H9 (cell line): ENCODE results near the gene EPB41L5. TPM values are rescaled to one million over a fixed set of nuclear protein-coding genes. Genes with fewer than 3 reads are reported as not detected.

Experiments used
- DNase-seq: peaks from one replicate; pipeline ENCODE4 v3.0.0-alpha.2; 2017
- H2AFZ ChIP-seq: one replicate; pipeline ENCODE4 v1.6.1; 2013; ENCODE audit warnings: mild to moderate bottlenecking, low read length, control low read depth, moderate library complexity
- H2AK5ac ChIP-seq: 2 replicates; pipeline ENCODE4 v1.6.1; 2013; ENCODE audit warnings: low read length, control low read depth, mixed read lengths; ENCODE audit not compliant: insufficient read length
- H2BK120ac ChIP-seq: one replicate; pipeline ENCODE4 v1.6.1; 2013; ENCODE audit warnings: low read depth, mild to moderate bottlenecking, low read length, control low read depth, inconsistent platforms; ENCODE audit not compliant: poor library complexity, severe bottlenecking
- H2BK12ac ChIP-seq: 2 replicates; pipeline ENCODE4 v1.6.1; 2013; ENCODE audit warnings: low read length, control low read depth, mixed read lengths, low read depth; ENCODE audit not compliant: insufficient read length
- H2BK15ac ChIP-seq: 2 replicates; pipeline ENCODE4 v1.6.1; 2013; ENCODE audit warnings: low read depth, low read length, control low read depth
- H2BK20ac ChIP-seq: one replicate; pipeline ENCODE4 v1.6.1; 2013; ENCODE audit warnings: low read depth, mild to moderate bottlenecking, low read length, control low read depth, inconsistent platforms; ENCODE audit not compliant: poor library complexity, severe bottlenecking
- H2BK5ac ChIP-seq: 2 replicates; pipeline ENCODE4 v1.6.1; 2013; ENCODE audit warnings: low read length, control low read depth, mixed read lengths; ENCODE audit not compliant: insufficient read length
- H3K14ac ChIP-seq: 2 replicates; pipeline ENCODE4 v1.6.1; 2013; ENCODE audit warnings: low read length, control low read depth; ENCODE audit not compliant: insufficient read depth
- H3K18ac ChIP-seq: 2 replicates; pipeline ENCODE4 v1.6.1; 2013; ENCODE audit warnings: low read depth, mild to moderate bottlenecking, mixed read lengths, low read length, control low read depth; ENCODE audit not compliant: insufficient read length
- H3K23ac ChIP-seq: 2 replicates; pipeline ENCODE4 v1.6.1; 2013; ENCODE audit warnings: low read length, control low read depth, mixed read lengths, low read depth; ENCODE audit not compliant: insufficient read length
- H3K23me2 ChIP-seq: 2 replicates; pipeline ENCODE4 v1.6.1; 2013; ENCODE audit warnings: low read depth, mild to moderate bottlenecking, mixed read lengths, low read length, control low read depth; ENCODE audit not compliant: insufficient read length, poor library complexity, severe bottlenecking
- H3K27ac ChIP-seq: 2 replicates; pipeline ENCODE4 v1.5.1; 2013; ENCODE audit warnings: low read length, control low read depth, mixed read lengths, low read depth; ENCODE audit not compliant: insufficient read length
- H3K27me3 ChIP-seq: 2 replicates; pipeline ENCODE4 v1.6.1; 2013; ENCODE audit warnings: low read length, control low read depth, inconsistent platforms; ENCODE audit not compliant: insufficient read depth
- H3K4ac ChIP-seq: 2 replicates; pipeline ENCODE4 v1.6.1; 2013; ENCODE audit warnings: low read depth, mild to moderate bottlenecking, control low read depth, inconsistent platforms, low read length, moderate library complexity
- H3K4me1 ChIP-seq: 2 replicates; pipeline ENCODE4 v1.6.1; 2013; ENCODE audit warnings: low read length, control low read depth, inconsistent platforms; ENCODE audit not compliant: insufficient read depth
- H3K4me2 ChIP-seq: 2 replicates; pipeline ENCODE4 v1.6.1; 2013; ENCODE audit warnings: low read length, control low read depth, mixed read lengths; ENCODE audit not compliant: insufficient read length, insufficient read depth
- H3K56ac ChIP-seq: 2 replicates; pipeline ENCODE4 v1.6.1; 2013; ENCODE audit warnings: low read depth, mild to moderate bottlenecking, mixed read lengths, low read length, control low read depth; ENCODE audit not compliant: insufficient read length
- H3K79me1 ChIP-seq: 2 replicates; pipeline ENCODE4 v1.6.1; 2013; ENCODE audit warnings: low read depth, mild to moderate bottlenecking, moderate library complexity, low read length, control low read depth, inconsistent platforms; ENCODE audit not compliant: insufficient read depth, poor library complexity, severe bottlenecking
- H3K79me2 ChIP-seq: 2 replicates; pipeline ENCODE4 v1.6.1; 2013; ENCODE audit warnings: low read length, control low read depth, inconsistent platforms; ENCODE audit not compliant: insufficient read depth
- H3K9ac ChIP-seq: 2 replicates; pipeline ENCODE4 v1.6.1; 2013; ENCODE audit warnings: low read length, control low read depth, mixed read lengths; ENCODE audit not compliant: insufficient read length; ENCODE audit errors: extremely low read depth
- H3K9me3 ChIP-seq: one replicate; pipeline ENCODE4 v1.6.1; 2013; ENCODE audit warnings: low read depth, low read length, inconsistent platforms; ENCODE audit not compliant: control insufficient read depth
- H3T11ph ChIP-seq: one replicate; pipeline ENCODE4 v1.6.1; 2013; ENCODE audit warnings: mild to moderate bottlenecking, low read length, control low read depth, inconsistent platforms
- H4K20me1 ChIP-seq: one replicate; pipeline ENCODE4 v1.6.1; 2013; ENCODE audit not compliant: control insufficient read depth, insufficient read length, insufficient read depth
- H4K5ac ChIP-seq: 2 replicates; pipeline ENCODE4 v1.6.1; 2013; ENCODE audit warnings: low read depth, mild to moderate bottlenecking, mixed read lengths, low read length, control low read depth; ENCODE audit not compliant: insufficient read length
- H4K8ac ChIP-seq: replicated peaks from 2 replicates; pipeline ENCODE4 v1.6.1; 2013; ENCODE audit warnings: low read length, control low read depth, mixed read lengths, low read depth; ENCODE audit not compliant: insufficient read length
- H4K91ac ChIP-seq: 2 replicates; pipeline ENCODE4 v1.6.1; 2013; ENCODE audit warnings: low read depth, mild to moderate bottlenecking, moderate library complexity, mixed read lengths, low read length, control low read depth; ENCODE audit not compliant: insufficient read length
- H3K27ac Mint-ChIP-seq, 3 experiments: 2 replicates in 2 of 3; 3 replicates in 1 of 3; pipeline ENCODE4 v1.8.0; 2020 to 2021; ENCODE audit warnings: mixed read lengths in 3 of 3, mild to moderate bottlenecking in 1 of 3, moderate library complexity in 1 of 3
- H3K27me3 Mint-ChIP-seq: 2 replicates; pipeline ENCODE4 v1.8.0; 2021; ENCODE audit warnings: low read depth, mild to moderate bottlenecking, moderate library complexity, mixed read lengths
- H3K36me3 Mint-ChIP-seq, 3 experiments: 2 replicates in 2 of 3; 3 replicates in 1 of 3; pipeline ENCODE4 v1.8.0; 2020 to 2021; ENCODE audit warnings: low read depth in 3 of 3, mixed read lengths in 3 of 3; ENCODE audit not compliant: insufficient read depth in 1 of 3
- H3K4me1 Mint-ChIP-seq, 2 experiments: 2 replicates each; pipeline ENCODE4 v1.8.0; 2020; ENCODE audit warnings: mixed read lengths in 2 of 2
- H3K4me3 Mint-ChIP-seq, 2 experiments: 2 replicates in 1 of 2; 3 replicates in 1 of 2; pipeline ENCODE4 v1.8.0; 2020 to 2021; ENCODE audit warnings: mild to moderate bottlenecking in 2 of 2, mixed read lengths in 2 of 2, moderate library complexity in 1 of 2
- H3K9me3 Mint-ChIP-seq, 2 experiments: 2 replicates in 1 of 2; 3 replicates in 1 of 2; pipeline ENCODE4 v1.8.0; 2020; ENCODE audit warnings: mild to moderate bottlenecking in 2 of 2, mixed read lengths in 2 of 2, moderate library complexity in 1 of 2
- CTCF ChIP-seq: fragments of 200-600 bp; sonication (generic); conservative IDR thresholded peaks from 3 replicates; pipeline ENCODE4 v1.8.0; 2021; ENCODE audit warnings: antibody characterized with exemption, mild to moderate bottlenecking
- WGBS: extraction: QIAGEN DNeasy Blood & Tissue Kit; methylation state at CpG from one replicate; pipeline ENCODE4 v1.1.7; 2013; ENCODE audit warnings: missing lambda C conversion rate, low lambda C conversion rate, mixed read lengths; ENCODE audit not compliant: insufficient read length; ENCODE audit errors: extremely low coverage; 5-methylcytosine and 5-hydroxymethylcytosine counted together
- total RNA-seq: library from RNA; stranded (reverse); gene quantifications from 2 replicates; pipeline ENCODE4 v1.2.1, GENCODE V29; 2021

Gene EPB41L5
- total RNA-seq, 1 experiment from 2014 or later, result 40.4 TPM

GRCh38 chr2:120108749-120109148 is 95.9 kb downstream of the EPB41L5 start:
- H3K4me2 ChIP-seq, result no peak overlapping the region
- H3K23ac ChIP-seq, result no peak overlapping the region
- DNase-seq, result no peak
- H3K4me1 ChIP-seq, result no peaks in the 10 kb centered on the region
- no peaks in the 10 kb centered on the region for H3K79me2 ChIP-seq
- H3T11ph ChIP-seq, result no peak overlapping the region
- no peak overlapping the region for H2BK12ac ChIP-seq
- H2BK20ac ChIP-seq, result no peak overlapping the region
- no peak overlapping the region for H3K18ac ChIP-seq
- H2AFZ ChIP-seq, result no peak overlapping the region
- no peak overlapping the region for H3K56ac ChIP-seq
- H3K23me2 ChIP-seq, result no peaks in the 10 kb centered on the region
- H4K5ac ChIP-seq, result no peak overlapping the region
- no peak overlapping the region for H4K91ac ChIP-seq
- H2BK5ac ChIP-seq, result no peak overlapping the region
- Mint-ChIP-seq H3K27me3 (no peaks in the 10 kb centered on the region), H3K9me3 (no peaks in the 10 kb centered on the region), H3K4me1 (peaks cover 4% of the 10 kb centered on the region in 2 experiments; a peak in 3 of 4 replicates), H3K36me3 (peaks cover 0 to 9% (median 8%) of the 10 kb centered on the region in 3 experiments; a peak in 4 of 7 replicates), H3K4me3 (no peak overlapping the region), H3K27ac (no peak overlapping the region)
- whole genome bisulfite sequencing, result no CpG with 5 or more reads among the region's 1 CpG
- no peak for TF ChIP-seq CTCF
- no peaks in the 10 kb centered on the region for H3K79me1 ChIP-seq
- no peak overlapping the region for H4K8ac ChIP-seq
- no peak overlapping the region for H2BK15ac ChIP-seq
- H2BK120ac ChIP-seq, result no peak overlapping the region
- no peaks in the 10 kb centered on the region for H3K27me3 ChIP-seq
- no peak overlapping the region for H3K9ac ChIP-seq
- H3K9me3 ChIP-seq, result no peaks in the 10 kb centered on the region
- no peak overlapping the region for H2AK5ac ChIP-seq
- H3K27ac ChIP-seq, result no peak overlapping the region
- no peak overlapping the region for H3K4ac ChIP-seq
- H3K14ac ChIP-seq, result no peak overlapping the region
- H4K20me1 ChIP-seq, result no peaks in the 10 kb centered on the region
